HG02763 (cell line): ENCODE measurements around the gene SSTR5.
"Not testable (repeated sequence)": the region's sequence is repeated elsewhere in the genome, so short reads cannot be mapped to it uniquely, and the experiment has no call there.

ENCODE experiments used
- ATAC-seq: cut with Tn5 transposase; IDR thresholded peaks from one replicate; pipeline ENCODE4 v1.9.1; 2021; ENCODE audit warnings: mild to moderate bottlenecking, moderate library complexity; ENCODE audit not compliant: unreplicated experiment

SSTR5 gene

GRCh38 chr16:1089822-1090619 lies 17.5 kb downstream of the SSTR5 start:
- ATAC-seq = no peak

- ATAC-seq = no peak
These were observed 18.4 kb downstream of the SSTR5 start for GRCh38 chr16:1090620-1091587.

GRCh38 chr16:1091992-1092552 lies 19.5 kb downstream of the SSTR5 start:
- no peak for ATAC-seq

- not testable (repeated sequence) for ATAC-seq
These were observed 20.2 kb downstream of the SSTR5 start for GRCh38 chr16:1092685-1093283.

GRCh38 chr16:1093284-1094123 lies 21.0 kb downstream of the SSTR5 start:
- ATAC-seq = no peak

- no peak for ATAC-seq
These were observed 21.6 kb downstream of the SSTR5 start for GRCh38 chr16:1094124-1094479.

GRCh38 chr16:1094601-1095449 lies 22.3 kb downstream of the SSTR5 start:
- ATAC-seq = no peak

- no peak for ATAC-seq
These were observed 23.1 kb downstream of the SSTR5 start for GRCh38 chr16:1095450-1096168.

GRCh38 chr16:1096169-1097082 lies 23.9 kb downstream of the SSTR5 start, which contains the start of gene C1QTNF8:
Gene C1QTNF8 (minus strand): TSS chr16:1096244. CDS start chr16:1094922, 1,322 bp downstream.
- no peak for ATAC-seq

GRCh38 chr16:1097156-1097555 lies 24.6 kb downstream of the SSTR5 start:
- no peak for ATAC-seq

- no peak for ATAC-seq
These were observed 25.3 kb downstream of the SSTR5 start for GRCh38 chr16:1097800-1098199.

GRCh38 chr16:1098266-1098991 lies 25.9 kb downstream of the SSTR5 start:
- ATAC-seq = no peak

GRCh38 chr16:1099189-1100083 lies 26.9 kb downstream of the SSTR5 start:
- no peak for ATAC-seq

GRCh38 chr16:1100084-1100800 lies 27.7 kb downstream of the SSTR5 start:
- no peak for ATAC-seq

- ATAC-seq = no peak
These were observed 28.6 kb downstream of the SSTR5 start for GRCh38 chr16:1101133-1101532.
